Ishikawa (cell line): Measurements from ENCODE around the gene RAB44.
A peak's percentile ranks its signal among the peaks of the same experiment; 100 is the strongest.

ENCODE experiments used
- CEBPB ChIP-seq: IDR thresholded peaks from 2 replicates; pipeline ENCODE4 v1.6.1; 2012
- CREB1 ChIP-seq: IDR thresholded peaks from 2 replicates; pipeline ENCODE4 v1.6.1; 2012; ENCODE audit warnings: low read depth
- EGR1 ChIP-seq: IDR thresholded peaks from 2 replicates; pipeline ENCODE4 v1.6.1; 2012
- EP300 ChIP-seq: IDR thresholded peaks from 2 replicates; pipeline ENCODE4 v1.6.1; 2012; ENCODE audit warnings: borderline replicate concordance
- FOXM1 ChIP-seq: IDR thresholded peaks from 2 replicates; pipeline ENCODE4 v1.6.1; 2012; ENCODE audit warnings: low read depth, borderline replicate concordance
- NFIC ChIP-seq: IDR thresholded peaks from 2 replicates; pipeline ENCODE4 v1.6.1; 2012
- RAD21 ChIP-seq: IDR thresholded peaks from 2 replicates; pipeline ENCODE4 v1.6.1; 2012; ENCODE audit warnings: low read depth
- TCF12 ChIP-seq: IDR thresholded peaks from 2 replicates; pipeline ENCODE4 v1.6.1; 2012; ENCODE audit warnings: low read depth
- TEAD4 ChIP-seq: IDR thresholded peaks from 2 replicates; pipeline ENCODE4 v1.6.1; 2012
- USF1 ChIP-seq: IDR thresholded peaks from 2 replicates; pipeline ENCODE4 v1.6.1; 2012
- YY1 ChIP-seq: IDR thresholded peaks from 2 replicates; pipeline ENCODE4 v1.6.1; 2012; ENCODE audit warnings: low read depth
- ZBTB7A ChIP-seq: IDR thresholded peaks from 2 replicates; pipeline ENCODE4 v1.6.1; 2012; ENCODE audit warnings: low read depth
- TF ChIP-seq, protein P1 (sequence below): IDR thresholded peaks from 2 replicates; pipeline ENCODE4 v1.6.1; 2012
- TF ChIP-seq, protein P2 (sequence below): IDR thresholded peaks from 2 replicates; pipeline ENCODE4 v1.6.1; 2012; ENCODE audit warnings: low read depth, mild to moderate bottlenecking

DNA sequence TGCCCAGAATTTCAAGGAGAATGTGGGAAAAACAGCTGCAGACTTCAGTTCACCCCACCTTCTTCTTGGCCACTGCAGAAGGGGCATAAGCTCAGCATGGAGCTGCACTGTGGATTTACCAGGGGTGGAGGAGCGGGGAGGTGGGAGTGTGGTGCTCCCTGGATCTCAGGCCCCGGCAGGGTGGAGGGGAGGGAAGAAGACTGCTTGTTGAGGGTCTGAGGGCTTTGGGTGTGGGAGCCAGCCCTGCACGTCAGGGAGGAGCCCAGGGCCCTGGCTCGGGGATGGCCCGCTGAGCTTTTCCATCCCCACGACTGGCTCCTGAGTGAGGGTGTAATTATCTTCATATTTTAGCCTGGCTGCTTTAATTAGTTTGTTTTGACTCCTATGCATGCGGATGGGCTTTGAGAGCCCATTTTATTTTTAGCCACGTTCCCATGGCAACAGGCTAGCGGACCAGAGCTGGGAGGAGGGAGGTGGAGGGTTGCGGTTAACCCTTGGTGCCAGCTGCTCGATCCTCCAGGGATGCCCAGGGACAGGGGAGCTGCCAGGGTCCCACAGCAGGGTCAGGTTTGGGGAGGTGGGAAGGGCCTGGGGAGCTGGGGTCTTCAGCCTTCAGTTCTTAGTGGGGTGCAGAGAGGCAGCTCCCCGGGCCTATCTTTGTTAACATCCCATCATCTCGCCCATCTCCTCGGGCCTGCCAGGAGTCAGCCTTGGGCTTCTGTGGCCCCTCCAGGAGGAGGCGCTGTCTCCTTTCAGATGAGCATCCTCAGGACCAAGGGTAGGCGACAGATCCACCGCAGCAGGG lies 68.2 kb downstream of the RAB44 start:
- TF ChIP-seq, protein P1, sequence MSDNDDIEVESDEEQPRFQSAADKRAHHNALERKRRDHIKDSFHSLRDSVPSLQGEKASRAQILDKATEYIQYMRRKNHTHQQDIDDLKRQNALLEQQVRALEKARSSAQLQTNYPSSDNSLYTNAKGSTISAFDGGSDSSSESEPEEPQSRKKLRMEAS: no peak
- TF ChIP-seq, protein P2, sequence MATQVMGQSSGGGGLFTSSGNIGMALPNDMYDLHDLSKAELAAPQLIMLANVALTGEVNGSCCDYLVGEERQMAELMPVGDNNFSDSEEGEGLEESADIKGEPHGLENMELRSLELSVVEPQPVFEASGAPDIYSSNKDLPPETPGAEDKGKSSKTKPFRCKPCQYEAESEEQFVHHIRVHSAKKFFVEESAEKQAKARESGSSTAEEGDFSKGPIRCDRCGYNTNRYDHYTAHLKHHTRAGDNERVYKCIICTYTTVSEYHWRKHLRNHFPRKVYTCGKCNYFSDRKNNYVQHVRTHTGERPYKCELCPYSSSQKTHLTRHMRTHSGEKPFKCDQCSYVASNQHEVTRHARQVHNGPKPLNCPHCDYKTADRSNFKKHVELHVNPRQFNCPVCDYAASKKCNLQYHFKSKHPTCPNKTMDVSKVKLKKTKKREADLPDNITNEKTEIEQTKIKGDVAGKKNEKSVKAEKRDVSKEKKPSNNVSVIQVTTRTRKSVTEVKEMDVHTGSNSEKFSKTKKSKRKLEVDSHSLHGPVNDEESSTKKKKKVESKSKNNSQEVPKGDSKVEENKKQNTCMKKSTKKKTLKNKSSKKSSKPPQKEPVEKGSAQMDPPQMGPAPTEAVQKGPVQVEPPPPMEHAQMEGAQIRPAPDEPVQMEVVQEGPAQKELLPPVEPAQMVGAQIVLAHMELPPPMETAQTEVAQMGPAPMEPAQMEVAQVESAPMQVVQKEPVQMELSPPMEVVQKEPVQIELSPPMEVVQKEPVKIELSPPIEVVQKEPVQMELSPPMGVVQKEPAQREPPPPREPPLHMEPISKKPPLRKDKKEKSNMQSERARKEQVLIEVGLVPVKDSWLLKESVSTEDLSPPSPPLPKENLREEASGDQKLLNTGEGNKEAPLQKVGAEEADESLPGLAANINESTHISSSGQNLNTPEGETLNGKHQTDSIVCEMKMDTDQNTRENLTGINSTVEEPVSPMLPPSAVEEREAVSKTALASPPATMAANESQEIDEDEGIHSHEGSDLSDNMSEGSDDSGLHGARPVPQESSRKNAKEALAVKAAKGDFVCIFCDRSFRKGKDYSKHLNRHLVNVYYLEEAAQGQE: no peak
- TF ChIP-seq TCF12 (no peak), CREB1 (no peak), EGR1 (no peak), RAD21 (peak; percentile 98), EP300 (no peak), YY1 (no peak), USF1 (no peak), NFIC (no peak), ZBTB7A (no peak), TEAD4 (no peak), FOXM1 (no peak), CEBPB (no peak)
